GM12878 (cell line): Measurements from ENCODE around the gene SKA3. TPM values are rescaled to one million over a fixed set of nuclear protein-coding genes. Genes with fewer than 3 reads are reported as not detected.

ENCODE experiments used
- ATAC-seq: fragments of 200-7000 bp; cut with Tn5 transposase; 3 replicates; pipeline ENCODE4 v1.9.1; 2020; ENCODE audit warnings: mild to moderate bottlenecking, moderate library complexity
- BruUV-seq: library from RNA; stranded (reverse); fragments of 400-500 nt; replicated peaks from 2 replicates; lab custom pipeline; 2021; lab: Mats Ljungman, UMichigan
- CTCF ChIA-PET: fragments of 300-600 bp; sonication (Branson Sonifier 250); formaldehyde crosslinking; extraction: SDS; loops from one replicate; lab custom pipeline; 2021; ENCODE audit warnings: inconsistent platforms; lab: Yijun Ruan, JAX
- POLR2A ChIA-PET: fragments of 350-600 bp; formaldehyde crosslinking; extraction: SDS; loops from one replicate; lab custom pipeline; 2021; ENCODE audit warnings: inconsistent platforms; lab: Charles Lee
- RAD21 ChIA-PET: fragments of 300-600 bp; sonication (Branson Sonifier 250); formaldehyde crosslinking; loops from one replicate; lab custom pipeline; 2023; ENCODE audit warnings: antibody characterized with exemption; ENCODE audit not compliant: unreplicated experiment; lab: Charles Lee
- SMC1A ChIA-PET: fragments of 300-600 bp; sonication (Branson Sonifier 250); formaldehyde crosslinking; loops from one replicate; lab custom pipeline; 2023; ENCODE audit not compliant: unreplicated experiment, uncharacterized antibody; lab: Charles Lee
- DNase-seq: peaks from one replicate; pipeline ENCODE4 v3.0.0-alpha.2; 2011; ENCODE audit warnings: low read depth, low spot score
- FAIRE-seq: peaks from 3 replicates; lab custom pipeline; 2011; peaks lifted over from hg19 to GRCh38; lab: Jason Lieb, UNC
- H2AFZ ChIP-seq: 2 replicates; pipeline ENCODE4 v1.6.0; 2011; ENCODE audit warnings: low read depth, low read length, control low read depth; ENCODE audit not compliant: control insufficient read depth
- H3K27ac ChIP-seq: 2 replicates; pipeline ENCODE4 v1.5.1; 2011; ENCODE audit warnings: control low read depth; ENCODE audit not compliant: control insufficient read depth, insufficient read depth
- H3K27me3 ChIP-seq, 2 experiments: replicated peaks in 1 of 2; 2 replicates each; pipeline versions ENCODE4 v1.6.0 to v1.6.1; 2011; ENCODE audit warnings: low read length in 1 of 2; ENCODE audit not compliant: control insufficient read depth in 2 of 2, insufficient read depth in 2 of 2
- H3K36me3 ChIP-seq, 2 experiments: 2 replicates each; pipeline ENCODE4 v1.5.1; 2011; ENCODE audit warnings: low read length in 1 of 2; ENCODE audit not compliant: control insufficient read depth in 2 of 2, insufficient read depth in 2 of 2
- H3K4me1 ChIP-seq: 2 replicates; pipeline ENCODE4 v1.6.1; 2011; ENCODE audit warnings: mild to moderate bottlenecking, low read length, moderate library complexity, mixed read lengths; ENCODE audit not compliant: control insufficient read depth, insufficient read depth
- H3K4me2 ChIP-seq: 2 replicates; pipeline ENCODE4 v1.6.0; 2011; ENCODE audit warnings: control low read depth; ENCODE audit not compliant: control insufficient read depth, insufficient read depth
- H3K4me3 ChIP-seq: fragments of 200-600 bp; sonication (generic); 2 replicates; pipeline ENCODE4 v1.5.1; 2016
- H3K79me2 ChIP-seq: 2 replicates; pipeline ENCODE4 v1.6.0; 2011; ENCODE audit warnings: low read length; ENCODE audit not compliant: control insufficient read depth, insufficient read depth
- H3K9ac ChIP-seq: 2 replicates; pipeline ENCODE4 v1.8.0; 2011; ENCODE audit warnings: low read length, control low read depth, mixed read lengths; ENCODE audit not compliant: control insufficient read depth, insufficient read depth
- H3K9me3 ChIP-seq: replicated peaks from 3 replicates; pipeline ENCODE4 v1.5.1; 2011; ENCODE audit warnings: mild to moderate bottlenecking, low read length; ENCODE audit not compliant: control insufficient read depth, insufficient read depth
- H4K20me1 ChIP-seq: 2 replicates; pipeline ENCODE4 v1.6.0; 2011; ENCODE audit not compliant: control insufficient read depth, insufficient read depth
- ETV6 ChIP-seq, 2 experiments: fragments of 450-650 bp in 1 of 2; IDR thresholded peaks in 1 of 2; conservative IDR thresholded peaks in 1 of 2; 2 replicates each; pipeline ENCODE4 v1.6.1; 2014; ENCODE audit warnings: antibody characterized with exemption in 1 of 2, borderline replicate concordance in 1 of 2, low read depth in 1 of 2, mild to moderate bottlenecking in 1 of 2, moderate library complexity in 1 of 2
- HDGF ChIP-seq: fragments of 450-650 bp; IDR thresholded peaks from 2 replicates; pipeline ENCODE4 v1.6.1; 2016; ENCODE audit warnings: antibody characterized with exemption
- NBN ChIP-seq: fragments of 450-650 bp; IDR thresholded peaks from 2 replicates; pipeline ENCODE4 v1.6.1; 2016
- SREBF1 ChIP-seq: IDR thresholded peaks from 2 replicates; pipeline ENCODE4 v1.6.1; 2012; ENCODE audit warnings: mild to moderate bottlenecking, low read length
- TCF3 ChIP-seq: IDR thresholded peaks from 2 replicates; pipeline ENCODE4 v1.6.1; 2012; ENCODE audit warnings: low read depth, mild to moderate bottlenecking, low read length, borderline replicate concordance; ENCODE audit not compliant: insufficient read depth
- WGBS: methylation state at CpG from one replicate; pipeline ENCODE4 v1.1.6; 2016; ENCODE audit warnings: low lambda C conversion rate; ENCODE audit not compliant: insufficient replicate concordance, insufficient coverage; ENCODE audit errors: missing lambda C conversion rate; 5-methylcytosine and 5-hydroxymethylcytosine counted together
- in situ Hi-C: fragments of 300-500 bp; cut with MboI; formaldehyde crosslinking; loops from 9 replicates; pipeline ENCODE4 v1.14.3; 2018; ENCODE audit warnings: mixed read lengths
- intact Hi-C: fragments of 100-400 bp; cut with micrococcal nuclease; formaldehyde crosslinking; loops from one replicate; pipeline ENCODE4 v1.14.2; 2022; ENCODE audit not compliant: unreplicated experiment
- polyA plus RNA-seq, 11 experiments: library from polyadenylated mRNA; depleted of rRNA in 4 of 11; unstranded in 6 of 11; stranded (reverse) in 5 of 11; fragments of >200 nt; fragmentation: Nextera tagmentation in 4 of 11; fragmentation: Illumina TruSeq in 1 of 11; extraction: Ambion mirVana in 4 of 11; extraction: Trizol in 1 of 11; gene quantifications; 1 replicate in 1 of 11; 2 replicates in 10 of 11; pipeline versions ENCODE4 v1.2.1 to v1.2.3, GENCODE V29; 2011 to 2016; ENCODE audit warnings: inconsistent platforms in 2 of 11, missing spikeins in 2 of 11, low read depth in 1 of 11
- total RNA-seq, 4 experiments: library from RNA; depleted of rRNA in 3 of 4; stranded (reverse); fragments of >200 nt in 3 of 4; fragmentation: Illumina TruSeq in 1 of 4; extraction: Trizol in 1 of 4; gene quantifications; 2 replicates each; pipeline versions ENCODE4 v1.2.1 to v1.2.3, GENCODE V29; 2013 to 2021
- TF ChIP-seq, protein P1 (sequence below): fragments of 450-650 bp; IDR thresholded peaks from 2 replicates; pipeline ENCODE4 v1.6.1; 2017; ENCODE audit warnings: mild to moderate bottlenecking, moderate library complexity
- TF ChIP-seq, protein P2 (sequence below), 3 experiments: IDR thresholded peaks in 2 of 3; conservative IDR thresholded peaks in 1 of 3; 2 replicates each; pipeline ENCODE4 v1.5.1; 2011; ENCODE audit warnings: low read depth in 3 of 3, low read length in 3 of 3, mild to moderate bottlenecking in 3 of 3, control low read depth in 2 of 3, moderate library complexity in 2 of 3, inconsistent platforms in 1 of 3, mixed read lengths in 1 of 3; ENCODE audit not compliant: control insufficient read depth in 2 of 3, insufficient read depth in 1 of 3; ENCODE audit errors: extremely low read depth in 1 of 3
- TF ChIP-seq, protein P3 (sequence below): fragments of 450-650 bp; formaldehyde crosslinking; IDR thresholded peaks from 2 replicates; pipeline ENCODE4 v1.4.0; 2022; ENCODE audit warnings: mild to moderate bottlenecking, moderate library complexity

SKA3 gene
- total and polyA plus RNA-seq, 10 of the 15 experiments (the other 5 are each of a cell fraction or from before 2014, with no cell fraction given) = 13.5 to 69.7 (median 26.3) TPM

DNA sequence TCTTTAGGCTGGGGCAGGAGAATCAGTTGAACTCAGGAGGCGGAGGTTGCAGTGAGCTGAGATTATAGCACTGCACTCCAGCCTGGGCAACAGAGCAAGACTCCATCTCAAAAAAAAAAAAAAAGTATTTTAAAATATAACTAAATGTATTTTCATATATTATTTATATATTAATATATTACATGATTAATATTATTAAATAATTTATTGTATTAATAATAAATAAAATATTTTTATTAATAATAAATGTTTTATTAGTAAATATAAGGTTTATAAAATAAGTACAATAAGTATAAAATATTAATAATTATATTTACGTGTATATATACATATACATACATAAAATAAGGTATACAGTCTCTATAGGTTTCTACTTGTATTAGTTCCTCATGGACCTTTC is 56.8 kb downstream of the SKA3 start (continued):
- TF ChIP-seq, protein P1, sequence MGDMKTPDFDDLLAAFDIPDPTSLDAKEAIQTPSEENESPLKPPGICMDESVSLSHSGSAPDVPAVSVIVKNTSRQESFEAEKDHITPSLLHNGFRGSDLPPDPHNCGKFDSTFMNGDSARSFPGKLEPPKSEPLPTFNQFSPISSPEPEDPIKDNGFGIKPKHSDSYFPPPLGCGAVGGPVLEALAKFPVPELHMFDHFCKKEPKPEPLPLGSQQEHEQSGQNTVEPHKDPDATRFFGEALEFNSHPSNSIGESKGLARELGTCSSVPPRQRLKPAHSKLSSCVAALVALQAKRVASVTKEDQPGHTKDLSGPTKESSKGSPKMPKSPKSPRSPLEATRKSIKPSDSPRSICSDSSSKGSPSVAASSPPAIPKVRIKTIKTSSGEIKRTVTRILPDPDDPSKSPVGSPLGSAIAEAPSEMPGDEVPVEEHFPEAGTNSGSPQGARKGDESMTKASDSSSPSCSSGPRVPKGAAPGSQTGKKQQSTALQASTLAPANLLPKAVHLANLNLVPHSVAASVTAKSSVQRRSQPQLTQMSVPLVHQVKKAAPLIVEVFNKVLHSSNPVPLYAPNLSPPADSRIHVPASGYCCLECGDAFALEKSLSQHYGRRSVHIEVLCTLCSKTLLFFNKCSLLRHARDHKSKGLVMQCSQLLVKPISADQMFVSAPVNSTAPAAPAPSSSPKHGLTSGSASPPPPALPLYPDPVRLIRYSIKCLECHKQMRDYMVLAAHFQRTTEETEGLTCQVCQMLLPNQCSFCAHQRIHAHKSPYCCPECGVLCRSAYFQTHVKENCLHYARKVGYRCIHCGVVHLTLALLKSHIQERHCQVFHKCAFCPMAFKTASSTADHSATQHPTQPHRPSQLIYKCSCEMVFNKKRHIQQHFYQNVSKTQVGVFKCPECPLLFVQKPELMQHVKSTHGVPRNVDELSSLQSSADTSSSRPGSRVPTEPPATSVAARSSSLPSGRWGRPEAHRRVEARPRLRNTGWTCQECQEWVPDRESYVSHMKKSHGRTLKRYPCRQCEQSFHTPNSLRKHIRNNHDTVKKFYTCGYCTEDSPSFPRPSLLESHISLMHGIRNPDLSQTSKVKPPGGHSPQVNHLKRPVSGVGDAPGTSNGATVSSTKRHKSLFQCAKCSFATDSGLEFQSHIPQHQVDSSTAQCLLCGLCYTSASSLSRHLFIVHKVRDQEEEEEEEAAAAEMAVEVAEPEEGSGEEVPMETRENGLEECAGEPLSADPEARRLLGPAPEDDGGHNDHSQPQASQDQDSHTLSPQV = no peak

DNA sequence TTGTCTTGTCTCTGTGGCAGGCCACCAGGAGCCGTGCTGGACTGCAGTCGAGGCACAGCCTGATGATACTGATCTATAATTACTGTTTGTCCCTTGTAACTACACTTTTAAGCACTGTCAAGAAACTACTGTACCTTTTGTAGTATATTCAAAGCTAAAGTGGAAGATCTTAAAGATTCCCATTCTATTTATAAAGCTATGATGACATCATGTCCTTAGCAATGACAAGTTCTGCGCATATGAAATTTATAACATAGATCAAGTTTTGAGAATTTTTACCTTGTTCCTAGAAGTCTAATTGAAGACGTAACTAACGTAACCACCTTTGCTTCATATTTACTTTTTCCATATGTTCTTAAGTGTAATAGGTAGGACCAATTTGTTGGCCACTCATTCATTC is 58.2 kb downstream of the SKA3 start:
- WGBS = 60% methylated on average over 5 of the region's 5 CpGs
- intact Hi-C loops = loop anchor here (10.0 kb wide), 1 partner anchor 177 kb away; no protein-coding TSS in a partner anchor
- H3K9me3 ChIP-seq = no peaks in the 10 kb centered on the region
- no peak overlapping the region for H3K27ac ChIP-seq
- H4K20me1 ChIP-seq = no peaks in the 10 kb centered on the region
- CTCF ChIA-PET = no interaction called here
- H3K79me2 ChIP-seq = no peaks in the 10 kb centered on the region
- SMC1A ChIA-PET = interaction anchor here (0.6 to 1.4 kb wide), 2 partner anchors 10 to 1562 kb away, joined by 3 read pairs; no protein-coding TSS in a partner anchor
- no peak for TF ChIP-seq TCF3
- TF ChIP-seq, protein P2, sequence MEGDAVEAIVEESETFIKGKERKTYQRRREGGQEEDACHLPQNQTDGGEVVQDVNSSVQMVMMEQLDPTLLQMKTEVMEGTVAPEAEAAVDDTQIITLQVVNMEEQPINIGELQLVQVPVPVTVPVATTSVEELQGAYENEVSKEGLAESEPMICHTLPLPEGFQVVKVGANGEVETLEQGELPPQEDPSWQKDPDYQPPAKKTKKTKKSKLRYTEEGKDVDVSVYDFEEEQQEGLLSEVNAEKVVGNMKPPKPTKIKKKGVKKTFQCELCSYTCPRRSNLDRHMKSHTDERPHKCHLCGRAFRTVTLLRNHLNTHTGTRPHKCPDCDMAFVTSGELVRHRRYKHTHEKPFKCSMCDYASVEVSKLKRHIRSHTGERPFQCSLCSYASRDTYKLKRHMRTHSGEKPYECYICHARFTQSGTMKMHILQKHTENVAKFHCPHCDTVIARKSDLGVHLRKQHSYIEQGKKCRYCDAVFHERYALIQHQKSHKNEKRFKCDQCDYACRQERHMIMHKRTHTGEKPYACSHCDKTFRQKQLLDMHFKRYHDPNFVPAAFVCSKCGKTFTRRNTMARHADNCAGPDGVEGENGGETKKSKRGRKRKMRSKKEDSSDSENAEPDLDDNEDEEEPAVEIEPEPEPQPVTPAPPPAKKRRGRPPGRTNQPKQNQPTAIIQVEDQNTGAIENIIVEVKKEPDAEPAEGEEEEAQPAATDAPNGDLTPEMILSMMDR (IDR thresholded peaks at IDR 0.05 in 2 of 3, conservative IDR thresholded peaks at IDR 0.05 in 1 of 3; ENCODE audit: control insufficient read depth in 2 of 3, extremely low read depth in 1 of 3, insufficient read depth in 1 of 3, low read depth in 3 of 3, low read length in 3 of 3) = no peak
- no peak for TF ChIP-seq SREBF1
- no peak for TF ChIP-seq ETV6 (conservative IDR thresholded peaks at IDR 0.05 in 1 of 2, IDR thresholded peaks at IDR 0.05 in 1 of 2; ENCODE audit: borderline replicate concordance in 1 of 2, low read depth in 1 of 2)
- TF ChIP-seq HDGF = no peak
- TF ChIP-seq, protein P3, sequence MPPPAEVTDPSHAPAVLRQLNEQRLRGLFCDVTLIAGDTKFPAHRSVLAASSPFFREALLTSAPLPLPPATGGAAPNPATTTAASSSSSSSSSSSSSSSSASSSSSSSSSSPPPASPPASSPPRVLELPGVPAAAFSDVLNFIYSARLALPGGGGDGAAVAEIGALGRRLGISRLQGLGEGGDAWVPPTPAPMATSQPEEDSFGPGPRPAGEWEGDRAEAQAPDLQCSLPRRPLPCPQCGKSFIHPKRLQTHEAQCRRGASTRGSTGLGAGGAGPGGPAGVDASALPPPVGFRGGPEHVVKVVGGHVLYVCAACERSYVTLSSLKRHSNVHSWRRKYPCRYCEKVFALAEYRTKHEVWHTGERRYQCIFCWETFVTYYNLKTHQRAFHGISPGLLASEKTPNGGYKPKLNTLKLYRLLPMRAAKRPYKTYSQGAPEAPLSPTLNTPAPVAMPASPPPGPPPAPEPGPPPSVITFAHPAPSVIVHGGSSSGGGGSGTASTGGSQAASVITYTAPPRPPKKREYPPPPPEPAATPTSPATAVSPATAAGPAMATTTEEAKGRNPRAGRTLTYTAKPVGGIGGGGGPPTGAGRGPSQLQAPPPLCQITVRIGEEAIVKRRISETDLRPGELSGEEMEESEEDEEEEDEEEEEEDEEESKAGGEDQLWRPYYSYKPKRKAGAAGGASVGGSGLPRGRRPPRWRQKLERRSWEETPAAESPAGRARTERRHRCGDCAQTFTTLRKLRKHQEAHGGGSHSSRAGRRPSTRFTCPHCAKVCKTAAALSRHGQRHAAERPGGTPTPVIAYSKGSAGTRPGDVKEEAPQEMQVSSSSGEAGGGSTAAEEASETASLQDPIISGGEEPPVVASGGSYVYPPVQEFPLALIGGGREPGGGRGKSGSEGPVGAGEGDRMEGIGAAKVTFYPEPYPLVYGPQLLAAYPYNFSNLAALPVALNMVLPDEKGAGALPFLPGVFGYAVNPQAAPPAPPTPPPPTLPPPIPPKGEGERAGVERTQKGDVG (CRISPR knock-in tag) = no peak
- TF ChIP-seq NBN = no peak
- TF ChIP-seq, all 136 proteins: peak for 0
- Histone ChIP-seq H3K9ac (no peak overlapping the region), H2AFZ (no peak overlapping the region), H3K4me2 (no peak overlapping the region), H3K36me3 (no peaks in the 10 kb centered on the region), H3K4me1 (no peaks in the 10 kb centered on the region), H3K27me3 (no peaks in the 10 kb centered on the region), H3K4me3 (no peak overlapping the region)
- FAIRE-seq (no peak), DNase-seq (no peak), ATAC-seq (no peak)
- POLR2A ChIA-PET = no interaction called here
- in situ Hi-C loops = loop anchor here (25.0 kb wide), 1 partner anchor 1669 kb away; no protein-coding TSS in a partner anchor
- RAD21 ChIA-PET = interaction anchor here (1.0 kb wide), 1 partner anchor 62 kb away, joined by 4 read pairs; no protein-coding TSS in a partner anchor
- no TSS peak for BruUV-seq
